Measurements from ENCODE around the gene CEP85L. TPM values are rescaled to one million over a fixed set of nuclear protein-coding genes. Genes with fewer than 3 reads are reported as not detected.

Gene CEP85L
- total RNA-seq, 1 donor from 2014 or later: 6.8 TPM

DNA sequence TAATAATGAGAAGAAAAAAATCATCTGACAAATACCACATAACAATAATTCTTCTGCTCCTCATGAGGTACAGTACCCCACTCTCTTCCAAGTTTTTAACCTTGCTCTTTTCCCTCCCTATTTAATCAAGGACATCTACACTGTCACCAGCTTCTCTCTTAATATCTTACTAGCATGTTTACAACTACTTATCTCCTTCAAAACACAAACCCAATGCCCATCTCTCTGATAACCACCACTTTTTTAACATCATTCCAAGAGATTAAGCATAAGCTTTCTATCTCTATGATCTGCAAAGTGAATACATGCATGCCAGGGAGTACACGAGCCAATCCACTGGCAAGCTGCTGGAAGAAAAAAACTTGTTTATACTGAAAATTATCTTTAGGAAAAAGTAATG is 10.3 kb downstream of the CEP85L start:
- Mint-ChIP-seq H3K9me3 (ENCODE audit: low read depth) (no peaks in the 10 kb centered on the region), H3K36me3 (ENCODE audit: insufficient read depth) (no peaks in the 10 kb centered on the region), H3K27ac (no peak overlapping the region), H3K4me3 (ENCODE audit: low read depth) (no peak overlapping the region), H3K27me3 (no peaks in the 10 kb centered on the region), H3K4me1 (ENCODE audit: low read depth) (no peaks in the 10 kb centered on the region)
- no peak for DNase-seq (ENCODE audit: low spot score, unreplicated experiment)
- no peak for TF ChIP-seq CTCF (IDR thresholded peaks at IDR 0.05; ENCODE audit: unreplicated experiment)

GRCh38 chr6:118639054-118639964 is 12.1 kb downstream of the CEP85L start:
- no peaks in the 10 kb centered on the region for H3K36me3 Mint-ChIP-seq (ENCODE audit: insufficient read depth)
- H3K4me1 Mint-ChIP-seq (ENCODE audit: low read depth): no peaks in the 10 kb centered on the region
- TF ChIP-seq CTCF (IDR thresholded peaks at IDR 0.05; ENCODE audit: unreplicated experiment): no peak
- H3K27me3 Mint-ChIP-seq: no peaks in the 10 kb centered on the region
- DNase-seq (ENCODE audit: low spot score, unreplicated experiment): no peak
- H3K9me3 Mint-ChIP-seq (ENCODE audit: low read depth): no peaks in the 10 kb centered on the region
- H3K4me3 Mint-ChIP-seq (ENCODE audit: low read depth): no peak overlapping the region
- H3K27ac Mint-ChIP-seq: no peak overlapping the region

DNA sequence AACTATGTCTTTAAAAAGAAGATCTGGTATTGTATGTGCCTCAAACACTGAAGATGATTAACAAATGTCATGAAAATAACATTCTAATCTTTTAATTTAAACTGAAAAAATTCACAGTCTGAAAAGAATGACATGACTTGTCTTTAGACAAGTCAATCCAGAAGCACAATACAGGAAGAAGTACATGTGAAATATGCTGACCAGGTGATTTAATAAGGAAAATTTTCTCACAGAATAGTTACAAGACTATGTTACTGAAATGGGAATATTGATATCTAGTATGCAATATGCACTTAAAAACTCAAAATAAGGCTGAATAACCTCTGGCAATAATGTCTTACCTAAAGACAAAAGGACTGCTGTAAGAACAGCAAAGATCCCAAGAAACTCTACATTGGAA is 13.1 kb downstream of the CEP85L start:
- TF ChIP-seq CTCF (IDR thresholded peaks at IDR 0.05; ENCODE audit: unreplicated experiment): no peak
- Mint-ChIP-seq H3K9me3 (ENCODE audit: low read depth) (no peaks in the 10 kb centered on the region), H3K4me1 (ENCODE audit: low read depth) (no peaks in the 10 kb centered on the region), H3K36me3 (ENCODE audit: insufficient read depth) (no peaks in the 10 kb centered on the region), H3K27ac (no peak overlapping the region), H3K27me3 (no peaks in the 10 kb centered on the region), H3K4me3 (ENCODE audit: low read depth) (no peak overlapping the region)
- DNase-seq (ENCODE audit: low spot score, unreplicated experiment): no peak

DNA sequence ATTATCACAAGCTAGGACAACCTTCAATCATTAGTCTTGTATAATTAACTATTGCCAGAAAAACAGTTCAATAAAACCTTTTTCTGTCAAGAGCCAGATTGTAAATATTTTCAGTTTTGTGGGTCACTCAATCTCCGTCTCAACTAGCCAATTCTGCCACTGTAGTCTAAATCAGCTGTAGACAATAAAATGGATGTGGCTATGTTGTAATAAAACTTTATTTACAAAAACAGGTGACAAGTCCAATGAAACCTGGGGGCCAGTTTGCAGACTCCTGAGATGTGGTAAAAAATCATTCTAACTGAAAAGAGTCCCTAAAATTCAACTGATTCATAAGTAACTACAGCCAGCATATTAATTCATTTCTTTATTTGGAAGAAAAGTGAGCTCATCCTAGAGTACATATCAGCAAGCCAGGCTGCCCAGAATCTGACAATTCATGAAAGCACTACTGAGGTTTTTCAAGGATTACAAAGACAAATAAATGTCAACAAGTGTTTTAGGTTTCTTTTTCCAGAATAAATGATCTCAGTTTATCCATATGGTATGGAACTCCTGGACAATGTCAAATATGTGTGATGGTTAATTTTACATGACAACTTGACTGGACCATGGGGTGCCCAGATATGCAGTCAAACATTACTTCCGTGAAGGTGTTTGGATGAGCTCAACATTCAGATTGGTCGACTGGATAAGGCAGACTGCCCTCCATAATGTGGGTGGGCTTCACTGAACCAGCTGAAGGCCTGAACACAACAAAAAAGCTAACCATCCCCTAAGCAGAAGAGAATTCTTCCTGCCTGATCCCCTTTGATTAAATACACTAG is 15.3 kb downstream of the CEP85L start:
- Mint-ChIP-seq H3K4me1 (ENCODE audit: low read depth) (no peaks in the 10 kb centered on the region), H3K27ac (no peak overlapping the region), H3K4me3 (ENCODE audit: low read depth) (no peak overlapping the region), H3K36me3 (ENCODE audit: insufficient read depth) (no peaks in the 10 kb centered on the region), H3K9me3 (ENCODE audit: low read depth) (no peaks in the 10 kb centered on the region), H3K27me3 (no peaks in the 10 kb centered on the region)
- DNase-seq (ENCODE audit: low spot score, unreplicated experiment): no peak
- no peak for TF ChIP-seq CTCF (IDR thresholded peaks at IDR 0.05; ENCODE audit: unreplicated experiment)

- Mint-ChIP-seq H3K4me3 (ENCODE audit: low read depth) (no peak overlapping the region), H3K9me3 (ENCODE audit: low read depth) (no peaks in the 10 kb centered on the region), H3K4me1 (ENCODE audit: low read depth) (no peaks in the 10 kb centered on the region), H3K27me3 (no peaks in the 10 kb centered on the region), H3K36me3 (ENCODE audit: insufficient read depth) (no peaks in the 10 kb centered on the region), H3K27ac (no peak overlapping the region)
- no peak for DNase-seq (ENCODE audit: low spot score, unreplicated experiment)
- no peak for TF ChIP-seq CTCF (IDR thresholded peaks at IDR 0.05; ENCODE audit: unreplicated experiment)
Measured at GRCh38 chr6:118632359-118632758, 19.0 kb downstream of the CEP85L start.
